Endodermal cell (in vitro differentiated cells): ENCODE measurements around the gene EML4. TPM values are rescaled to one million over a fixed set of nuclear protein-coding genes. Genes with fewer than 3 reads are reported as not detected.

Experiments used
- DNase-seq: peaks from one replicate; pipeline ENCODE4 v3.0.0-alpha.2; 2017
- H3K27ac ChIP-seq: 2 replicates; pipeline ENCODE4 v1.5.1; 2013; ENCODE audit warnings: mild to moderate bottlenecking, low read depth, low read length, moderate library complexity
- H3K27me3 ChIP-seq: 2 replicates; pipeline ENCODE4 v1.6.1; 2013; ENCODE audit warnings: mild to moderate bottlenecking, low read length, moderate library complexity; ENCODE audit not compliant: insufficient read depth, control insufficient read depth, poor library complexity, severe bottlenecking
- H3K36me3 ChIP-seq: 2 replicates; pipeline ENCODE4 v1.7.0; 2013; ENCODE audit warnings: mild to moderate bottlenecking, low read length, moderate library complexity; ENCODE audit not compliant: control insufficient read depth, insufficient read depth
- H3K4me1 ChIP-seq: one replicate; pipeline ENCODE4 v1.7.0; 2013; ENCODE audit warnings: low read length; ENCODE audit not compliant: control insufficient read depth, insufficient read depth
- H3K4me3 ChIP-seq: 2 replicates; pipeline ENCODE4 v1.5.1; 2013; ENCODE audit warnings: mild to moderate bottlenecking, low read length, moderate library complexity
- H3K9ac ChIP-seq: 2 replicates; pipeline ENCODE4 v1.6.1; 2013; ENCODE audit warnings: mild to moderate bottlenecking, low read length, moderate library complexity; ENCODE audit not compliant: poor library complexity, severe bottlenecking; ENCODE audit errors: extremely low read depth
- H3K9me3 ChIP-seq: 2 replicates; pipeline ENCODE4 v1.6.1; 2013; ENCODE audit warnings: mild to moderate bottlenecking, low read length, moderate library complexity; ENCODE audit not compliant: control insufficient read depth
- H3K27ac Mint-ChIP-seq: 2 replicates; pipeline ENCODE4 v1.8.0; 2020; ENCODE audit warnings: mixed read lengths
- H3K27me3 Mint-ChIP-seq: 2 replicates; pipeline ENCODE4 v1.8.0; 2021; ENCODE audit warnings: mild to moderate bottlenecking, mixed read lengths; ENCODE audit not compliant: insufficient read depth
- H3K36me3 Mint-ChIP-seq: 2 replicates; pipeline ENCODE4 v1.8.0; 2020; ENCODE audit warnings: low read depth, mixed read lengths
- H3K4me1 Mint-ChIP-seq: 2 replicates; pipeline ENCODE4 v1.8.0; 2020; ENCODE audit warnings: mixed read lengths
- H3K4me3 Mint-ChIP-seq: 2 replicates; pipeline ENCODE4 v1.8.0; 2020; ENCODE audit warnings: mild to moderate bottlenecking, moderate library complexity, mixed read lengths
- H3K9me3 Mint-ChIP-seq: 2 replicates; pipeline ENCODE4 v1.8.0; 2020; ENCODE audit warnings: mild to moderate bottlenecking, mixed read lengths
- CTCF ChIP-seq: fragments of 200-600 bp; sonication (generic); conservative IDR thresholded peaks from 2 replicates; pipeline ENCODE4 v1.5.0; 2021; ENCODE audit warnings: antibody characterized with exemption, mild to moderate bottlenecking
- WGBS, 2 experiments: methylation state at CpG; one replicate each; pipeline versions ENCODE4 v1.1.5 to v1.1.7; 2013; ENCODE audit warnings: missing lambda C conversion rate in 2 of 2, mixed read lengths in 1 of 2; ENCODE audit not compliant: insufficient coverage in 1 of 2, insufficient read length in 1 of 2; 5-methylcytosine and 5-hydroxymethylcytosine counted together
- total RNA-seq, 2 donors: library from RNA; stranded (reverse); fragmentation: NEBNext Ultra II Directional in 1 of 2; extraction: Animal tissue kit (Norgen Biotek cat#: 25700) in 1 of 2; gene quantifications; 2 replicates in 1 of 2; 3 replicates in 1 of 2; pipeline ENCODE4 v1.2.1, GENCODE V29; 2021

The EML4 gene
- total RNA-seq, 2 donors from 2014 or later, result 84.6 to 90.9 TPM

GRCh38 chr2:42227491-42227890 is 58.3 kb downstream of the EML4 start:
- H3K9me3 Mint-ChIP-seq, result no peaks in the 10 kb centered on the region

GRCh38 chr2:42228101-42228500 is 58.9 kb downstream of the EML4 start:
- Mint-ChIP-seq H3K9me3 (no peaks in the 10 kb centered on the region), H3K36me3 (peaks cover 2% of the 10 kb centered on the region), H3K27me3 (no peaks in the 10 kb centered on the region), H3K4me1 (peaks cover 23% of the 10 kb centered on the region), H3K27ac (no peak overlapping the region), H3K4me3 (no peak overlapping the region)
- Histone ChIP-seq H3K27me3 (no peaks in the 10 kb centered on the region), H3K27ac (no peak overlapping the region), H3K4me3 (no peak overlapping the region), H3K4me1 (no peaks in the 10 kb centered on the region), H3K9me3 (no peaks in the 10 kb centered on the region), H3K9ac (no peak overlapping the region), H3K36me3 (no peaks in the 10 kb centered on the region)
- 100% methylated on average over 1 of the region's 1 CpG; no CpG with 5 or more reads in 1 of the 2 experiments for WGBS, 2 experiments
- no peak for DNase-seq
- TF ChIP-seq CTCF, result no peak

More at GRCh38 chr2:42227491-42227890, 58.3 kb downstream of the EML4 start:
- peaks cover 24% of the 10 kb centered on the region for H3K4me1 Mint-ChIP-seq
- TF ChIP-seq CTCF, result no peak
- no peaks in the 10 kb centered on the region for H3K9me3 ChIP-seq
- no peak overlapping the region for H3K4me3 Mint-ChIP-seq
- H3K36me3 Mint-ChIP-seq, result peaks cover 5% of the 10 kb centered on the region
- DNase-seq, result no peak
- H3K4me1 ChIP-seq, result no peaks in the 10 kb centered on the region
- H3K27me3 Mint-ChIP-seq, result no peaks in the 10 kb centered on the region
- H3K4me3 ChIP-seq, result no peak overlapping the region
- no peak overlapping the region for H3K27ac ChIP-seq
- no peak overlapping the region for H3K27ac Mint-ChIP-seq
- 94% methylated on average over 2 of the region's 2 CpGs; no CpG with 5 or more reads in 1 of the 2 experiments for WGBS, 2 experiments
- H3K27me3 ChIP-seq, result no peaks in the 10 kb centered on the region
- peaks cover 3% of the 10 kb centered on the region for H3K36me3 ChIP-seq
- H3K9ac ChIP-seq, result no peak overlapping the region

- no peak for TF ChIP-seq CTCF
- no peaks in the 10 kb centered on the region for H3K9me3 Mint-ChIP-seq
- no peaks in the 10 kb centered on the region for H3K27me3 Mint-ChIP-seq
- H3K4me3 Mint-ChIP-seq, result no peak overlapping the region
- no peak overlapping the region for H3K27ac Mint-ChIP-seq
- no peaks in the 10 kb centered on the region for H3K27me3 ChIP-seq
- DNase-seq, result no peak
- no peak overlapping the region for H3K9ac ChIP-seq
- peaks cover 2% of the 10 kb centered on the region for H3K36me3 Mint-ChIP-seq
- WGBS, 2 experiments, result 86 to 95% methylated on average over 2 of the region's 2 CpGs
- no peaks in the 10 kb centered on the region for H3K9me3 ChIP-seq
- no peaks in the 10 kb centered on the region for H3K36me3 ChIP-seq
- H3K4me1 Mint-ChIP-seq, result peaks cover 16% of the 10 kb centered on the region
- H3K4me3 ChIP-seq, result no peak overlapping the region
- no peak overlapping the region for H3K27ac ChIP-seq
- H3K4me1 ChIP-seq, result peaks cover 3% of the 10 kb centered on the region
Measured at GRCh38 chr2:42229949-42230348, 60.8 kb downstream of the EML4 start.
